Stimulated activated CD8-positive, alpha-beta memory T cell treated with anti-CD3 and anti-CD28 coated beads, Interleukin-15, amount 100 ng/mL, for 1 hour (primary cell): Measurements from ENCODE around the gene SAPCD1.

Experiments used
- DNase-seq: peaks from one replicate; pipeline ENCODE4 v3.0.0-alpha.2; 2020; ENCODE audit warnings: low read depth

Gene SAPCD1

DNA sequence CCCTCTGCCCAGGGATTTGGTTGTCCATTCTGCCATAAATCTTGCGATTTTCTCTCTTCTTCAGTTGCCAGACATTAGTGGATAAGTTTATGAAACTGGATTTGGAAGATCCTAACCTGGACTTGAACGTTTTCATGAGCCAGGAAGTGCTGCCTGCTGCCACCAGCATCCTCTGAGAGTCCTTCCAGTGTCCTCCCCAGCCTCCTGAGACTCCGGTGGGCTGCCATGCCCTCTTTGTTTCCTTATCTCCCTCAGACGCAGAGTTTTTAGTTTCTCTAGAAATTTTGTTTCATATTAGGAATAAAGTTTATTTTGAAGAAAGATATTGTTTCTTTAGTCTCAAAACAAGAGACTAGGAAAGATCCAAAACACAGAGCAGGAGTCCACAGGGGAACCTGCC is at the start of gene SAPCD1:
TSS of gene SAPCD1 (plus strand) at position 301 of the 400 bp plus-strand sequence. CDS start 399 bp downstream, outside the sequence.
- no peak for DNase-seq

DNA sequence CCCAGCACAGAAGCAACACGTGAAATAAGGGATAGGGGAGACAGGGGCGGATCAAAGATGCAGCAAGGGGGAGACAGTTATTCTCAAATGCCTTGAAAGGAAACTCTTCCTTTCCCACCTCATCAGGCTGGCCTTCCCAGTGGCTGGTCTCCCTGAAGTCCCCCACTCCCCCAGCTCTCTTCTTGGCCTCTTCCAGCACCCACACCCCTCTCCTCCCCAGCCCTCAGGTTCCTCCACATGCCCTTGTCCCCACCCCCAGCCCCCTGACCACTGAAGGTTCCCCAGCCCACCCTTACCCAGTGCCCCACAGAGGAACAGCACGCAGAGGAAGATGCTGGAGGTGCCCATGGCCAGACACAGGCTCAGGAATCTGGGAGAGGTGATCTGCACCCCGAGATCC is 49.0 kb upstream of the SAPCD1 start:
- no peak for DNase-seq

DNA sequence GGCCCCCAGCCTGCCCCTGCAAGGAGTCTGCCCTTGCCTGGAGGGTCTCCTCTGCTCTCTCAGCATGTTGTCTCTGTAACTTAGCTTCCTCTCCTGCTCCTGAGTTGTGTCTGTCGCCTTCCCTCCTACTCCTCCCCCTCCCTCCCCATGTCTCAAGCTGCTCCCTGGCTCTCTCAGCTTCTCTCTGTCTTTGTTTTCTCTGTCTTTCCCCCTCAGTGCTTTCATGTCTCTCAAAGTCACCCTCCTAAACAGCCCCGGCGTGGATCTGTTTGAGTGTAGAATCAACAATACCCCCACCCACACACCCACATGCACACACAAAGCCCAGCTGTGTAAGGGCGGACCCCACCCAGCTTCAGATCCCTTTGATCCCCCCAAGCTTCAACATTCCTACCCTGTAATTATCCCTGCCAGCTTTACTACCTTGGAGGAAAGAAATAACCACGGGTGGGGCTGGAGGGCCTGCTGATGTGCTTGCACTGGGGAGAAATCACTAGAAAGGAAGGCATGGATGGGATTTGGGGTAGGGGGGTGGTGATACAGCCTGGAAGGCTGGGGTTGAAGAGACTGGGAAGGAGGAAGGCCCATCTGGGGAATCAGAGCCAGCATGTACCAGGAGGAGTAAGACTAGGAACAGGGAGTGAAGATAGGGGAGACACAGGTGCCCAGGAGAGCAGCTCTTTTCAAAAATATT is 48.3 kb upstream of the SAPCD1 start:
- DNase-seq: no peak

DNA sequence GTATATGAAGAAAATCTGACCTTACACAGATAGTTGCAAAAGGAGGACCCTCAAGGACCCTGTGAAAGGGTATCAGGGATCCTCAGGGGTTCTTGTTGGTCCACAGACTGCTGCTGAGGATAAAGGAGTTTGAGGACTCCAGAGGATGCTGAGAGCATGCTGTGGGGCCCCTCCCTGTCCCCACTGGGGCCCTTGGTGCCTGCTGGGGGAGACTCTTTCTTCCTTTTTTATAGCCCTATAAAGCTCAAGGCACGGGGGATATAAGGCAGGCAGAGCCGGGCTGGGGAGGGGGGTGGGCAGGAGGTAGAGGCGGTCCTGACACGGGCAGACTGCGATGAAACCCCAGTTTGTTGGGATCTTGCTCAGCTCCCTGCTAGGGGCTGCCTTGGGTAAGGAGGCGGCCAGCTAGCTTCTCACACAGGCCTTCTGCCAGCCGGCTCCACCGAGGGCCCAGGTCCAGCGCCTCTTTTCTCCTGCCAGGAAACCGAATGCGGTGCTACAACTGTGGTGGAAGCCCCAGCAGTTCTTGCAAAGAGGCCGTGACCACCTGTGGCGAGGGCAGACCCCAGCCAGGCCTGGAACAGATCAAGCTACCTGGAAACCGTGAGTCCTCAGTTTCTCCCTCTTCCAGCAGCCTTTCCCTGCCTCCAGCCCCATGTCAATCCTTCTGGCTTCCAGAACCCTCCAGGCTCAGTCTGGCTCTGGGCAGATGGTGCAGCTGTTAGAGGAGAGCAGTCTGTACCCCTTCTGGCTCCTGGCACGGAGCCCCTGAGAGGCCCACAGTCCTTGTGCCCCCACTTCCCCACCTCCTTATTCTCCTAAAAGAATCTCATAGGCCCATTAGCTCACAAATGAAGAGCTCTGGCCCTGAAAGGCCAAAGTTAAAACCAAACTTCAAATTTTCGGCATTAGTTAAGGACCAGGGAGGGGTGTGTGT is 47.2 kb upstream of the SAPCD1 start, which contains the start of gene LY6G6D:
TSS of gene LY6G6D (plus strand) at position 327 of the 937 bp plus-strand sequence. CDS start at position 335, 8 bp downstream.
- DNase-seq: no peak

DNA sequence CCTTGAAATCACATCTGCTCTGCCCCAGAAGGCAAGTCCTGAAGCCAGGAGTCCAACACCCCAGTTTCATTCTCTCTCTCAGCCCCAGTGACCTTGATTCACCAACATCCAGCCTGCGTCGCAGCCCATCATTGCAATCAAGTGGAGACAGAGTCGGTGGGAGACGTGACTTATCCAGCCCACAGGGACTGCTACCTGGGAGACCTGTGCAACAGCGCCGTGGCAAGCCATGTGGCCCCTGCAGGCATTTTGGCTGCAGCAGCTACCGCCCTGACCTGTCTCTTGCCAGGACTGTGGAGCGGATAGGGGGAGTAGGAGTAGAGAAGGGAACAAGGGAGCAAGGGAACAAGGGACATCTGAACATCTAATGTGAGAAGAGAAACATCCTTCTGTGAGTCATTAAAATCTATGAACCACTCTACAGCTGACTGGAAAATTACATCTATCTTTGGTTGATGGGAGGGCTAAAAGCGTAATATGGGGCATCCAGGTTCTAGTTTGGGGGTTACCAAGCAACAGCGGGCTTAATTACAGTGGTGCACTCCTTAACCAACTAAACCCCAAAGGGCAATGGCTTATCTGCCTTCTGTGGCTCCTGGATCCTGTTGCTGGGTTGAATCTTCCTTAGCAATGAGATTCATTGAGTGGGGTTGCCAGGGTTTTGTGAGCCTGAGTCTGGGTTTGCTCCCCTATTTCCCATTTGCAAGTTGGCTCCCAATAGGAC is 44.8 kb upstream of the SAPCD1 start:
- DNase-seq: no peak

DNA sequence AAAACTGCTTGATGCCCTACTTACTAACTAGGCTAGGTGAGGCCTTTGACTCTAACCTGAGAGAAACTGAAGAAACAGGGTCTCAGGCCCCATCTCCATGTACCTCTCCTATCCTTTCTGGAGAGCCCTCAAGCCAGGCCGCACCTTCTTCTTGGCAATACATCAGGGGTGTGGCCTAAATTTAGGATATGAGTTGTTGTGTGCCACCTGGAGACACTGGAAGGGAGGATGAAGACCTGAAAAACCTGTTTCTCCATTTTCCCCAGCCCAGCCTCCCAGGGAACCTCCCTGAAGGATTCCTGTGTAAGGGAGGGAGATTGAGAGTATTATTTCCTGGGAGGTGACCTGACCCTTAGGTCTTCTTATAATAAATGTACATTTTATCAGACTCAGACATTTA is 44.2 kb upstream of the SAPCD1 start:
- DNase-seq: no peak

DNA sequence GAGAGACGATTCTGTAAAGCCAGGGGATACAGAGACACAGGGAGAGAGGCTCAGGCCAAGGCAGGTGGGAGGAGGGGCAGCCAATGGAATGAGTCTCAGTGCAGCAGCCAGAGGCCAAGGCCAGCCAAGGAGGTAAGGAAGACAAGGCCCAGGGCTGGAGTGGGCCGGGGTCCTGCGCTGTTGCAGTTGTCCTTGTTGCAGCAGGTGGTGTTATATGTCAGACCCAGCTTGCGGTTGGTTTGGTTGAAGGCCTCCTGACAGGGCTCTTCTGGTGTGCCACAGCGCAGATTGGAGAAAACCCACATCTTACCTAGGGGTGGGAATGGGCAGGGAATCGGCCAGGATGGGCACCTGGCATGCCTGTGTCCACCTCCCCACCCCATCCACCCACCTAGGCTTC is 43.5 kb upstream of the SAPCD1 start:
- no peak for DNase-seq

DNA sequence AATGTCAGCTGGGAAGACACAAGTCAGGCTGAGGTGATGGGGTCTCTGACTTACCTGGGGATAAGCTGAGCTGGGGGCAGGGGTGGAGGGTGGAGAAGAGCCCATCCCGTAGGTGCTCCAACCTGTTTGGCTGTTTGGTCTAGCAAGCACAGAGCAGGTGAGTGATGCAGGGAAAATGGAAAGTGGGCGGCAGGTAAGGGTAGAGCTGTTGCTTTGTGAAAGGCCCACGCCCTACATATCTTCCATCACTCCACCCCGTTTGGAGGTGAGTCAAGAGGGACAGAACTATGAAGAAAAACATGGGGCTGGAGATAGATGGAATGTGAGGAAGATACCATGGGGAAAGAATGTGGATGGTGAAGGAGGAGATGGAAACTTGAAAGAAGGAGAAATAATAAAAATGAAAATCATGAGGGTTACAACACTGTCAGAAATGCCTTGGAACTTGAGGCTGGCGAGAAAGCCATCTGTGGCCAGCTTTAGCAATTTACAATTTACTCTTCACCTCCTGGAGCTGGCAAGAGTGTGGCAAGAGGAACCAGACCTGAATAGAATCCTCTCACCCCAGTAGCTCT is 42.2 kb upstream of the SAPCD1 start:
- no peak for DNase-seq

DNA sequence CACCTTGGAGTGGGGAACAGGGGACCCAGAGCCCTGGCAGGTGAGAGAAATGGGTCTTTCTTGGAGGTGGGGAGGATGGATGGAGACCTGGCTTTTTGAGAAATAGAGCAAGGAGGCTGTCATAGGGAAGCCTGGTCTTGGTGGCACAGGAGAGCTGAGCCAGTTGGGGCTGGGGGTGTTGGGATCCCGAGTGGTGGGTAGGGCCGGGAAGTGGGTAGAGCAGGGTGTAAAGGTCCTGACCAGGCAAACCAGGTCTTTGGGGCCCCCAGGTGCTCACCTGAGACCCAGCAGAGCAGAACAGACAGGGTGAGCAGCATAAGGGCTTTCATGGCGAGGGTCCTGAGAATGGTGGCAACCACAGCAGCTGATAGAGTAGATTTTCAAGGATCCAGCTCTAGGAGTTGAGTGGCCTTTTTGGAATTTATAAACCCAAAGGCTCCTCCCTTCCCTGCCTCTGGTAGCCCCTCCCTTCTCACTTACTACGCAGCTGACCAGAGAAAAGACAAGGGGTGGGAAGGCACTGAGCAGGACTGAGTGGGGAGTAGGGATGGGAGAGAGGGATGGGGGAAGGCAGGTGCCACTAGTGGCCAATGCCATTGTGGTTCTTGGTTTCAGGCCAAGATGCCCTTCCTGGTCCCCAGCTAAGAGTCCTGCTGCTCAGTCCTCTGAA is 41.0 kb upstream of the SAPCD1 start, which contains the start of gene LY6G6C:
TSS of gene LY6G6C (minus strand) at position 396 of the 670 bp plus-strand sequence. CDS start at position 329, 67 bp downstream.
- no peak for DNase-seq

DNA sequence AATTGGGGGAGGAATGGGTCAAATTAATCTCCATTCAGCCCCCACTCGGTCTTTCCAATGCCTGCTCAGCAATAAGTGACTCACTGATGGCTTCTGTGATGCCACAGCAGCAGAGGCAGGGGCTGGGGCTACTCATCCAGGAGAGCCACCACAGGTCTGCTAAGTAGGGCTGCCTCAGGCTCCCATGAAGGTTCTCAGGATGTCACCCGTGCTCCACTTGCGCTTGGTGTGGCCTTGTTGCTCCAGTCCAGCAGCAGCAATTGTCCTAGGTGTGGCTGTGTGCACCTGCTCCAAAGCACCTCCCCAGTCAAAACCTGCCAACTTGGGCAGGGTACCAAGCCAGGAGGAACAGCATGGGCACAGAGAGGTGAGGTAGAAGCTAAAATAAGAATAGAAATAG is 40.3 kb upstream of the SAPCD1 start:
- DNase-seq: no peak

DNA sequence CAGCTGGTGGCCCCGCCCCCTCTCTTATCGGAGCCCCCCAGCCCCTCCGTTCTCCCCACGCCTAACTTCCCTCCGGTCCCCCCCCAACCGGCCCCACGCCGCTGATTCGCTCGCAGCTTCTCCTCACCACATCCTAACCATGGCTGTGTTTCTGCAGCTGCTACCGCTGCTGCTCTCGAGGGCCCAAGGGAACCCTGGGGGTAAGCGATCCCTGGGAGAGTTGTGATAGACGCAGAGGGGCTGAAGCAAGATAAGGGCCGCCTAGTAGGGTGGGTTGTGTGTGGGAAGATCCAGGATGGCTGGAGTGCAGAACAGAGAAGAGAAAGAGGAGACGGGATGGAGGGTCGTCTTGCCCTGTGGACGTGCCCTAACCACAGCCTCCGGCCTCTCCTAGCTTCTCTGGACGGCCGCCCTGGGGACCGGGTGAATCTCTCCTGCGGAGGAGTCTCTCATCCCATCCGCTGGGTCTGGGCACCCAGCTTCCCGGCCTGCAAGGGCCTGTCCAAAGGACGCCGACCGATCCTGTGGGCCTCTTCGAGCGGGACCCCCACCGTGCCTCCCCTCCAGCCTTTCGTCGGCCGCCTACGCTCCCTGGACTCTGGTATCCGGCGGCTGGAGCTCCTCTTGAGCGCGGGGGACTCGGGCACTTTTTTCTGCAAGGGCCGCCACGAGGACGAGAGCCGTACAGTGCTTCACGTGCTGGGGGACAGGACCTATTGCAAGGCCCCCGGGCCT is 39.0 kb upstream of the SAPCD1 start, which contains the start of gene MPIG6B:
TSS of gene MPIG6B (plus strand) at position 129 of the 735 bp plus-strand sequence. CDS start at position 140, 11 bp downstream.
- no peak for DNase-seq

DNA sequence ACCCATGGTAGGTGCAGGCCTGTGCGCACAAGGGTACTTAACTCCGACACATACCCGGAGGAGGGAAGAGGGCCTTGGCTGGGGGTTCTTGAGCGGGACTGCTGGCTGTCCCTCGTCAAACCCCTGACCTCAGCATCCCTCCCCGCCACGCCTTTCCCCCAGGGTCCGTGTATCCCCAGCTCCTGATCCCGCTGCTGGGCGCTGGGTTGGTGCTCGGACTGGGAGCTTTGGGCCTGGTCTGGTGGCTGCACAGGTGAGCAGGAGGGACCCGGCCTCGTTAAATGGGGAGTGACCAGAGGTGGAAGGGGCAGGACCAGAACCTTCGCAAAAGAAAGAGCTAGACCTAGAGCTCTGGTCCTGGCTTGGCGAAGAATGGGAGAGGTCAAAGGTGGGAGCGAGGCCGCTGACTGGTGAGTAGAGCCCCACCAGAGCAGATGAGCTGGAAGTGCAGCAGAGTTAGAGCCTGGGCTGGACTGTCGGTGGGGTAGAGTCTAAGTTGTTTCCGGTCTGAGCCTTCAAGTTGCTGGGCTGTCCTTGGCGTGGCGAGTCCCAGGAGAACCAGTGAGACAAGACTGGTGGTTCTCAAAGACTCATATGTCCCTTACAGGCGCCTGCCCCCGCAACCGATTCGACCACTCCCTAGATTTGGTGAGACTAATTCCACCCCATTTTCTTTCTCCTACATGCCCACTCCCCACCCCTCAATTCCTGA is 38.3 kb upstream of the SAPCD1 start:
- no peak for DNase-seq

DNA sequence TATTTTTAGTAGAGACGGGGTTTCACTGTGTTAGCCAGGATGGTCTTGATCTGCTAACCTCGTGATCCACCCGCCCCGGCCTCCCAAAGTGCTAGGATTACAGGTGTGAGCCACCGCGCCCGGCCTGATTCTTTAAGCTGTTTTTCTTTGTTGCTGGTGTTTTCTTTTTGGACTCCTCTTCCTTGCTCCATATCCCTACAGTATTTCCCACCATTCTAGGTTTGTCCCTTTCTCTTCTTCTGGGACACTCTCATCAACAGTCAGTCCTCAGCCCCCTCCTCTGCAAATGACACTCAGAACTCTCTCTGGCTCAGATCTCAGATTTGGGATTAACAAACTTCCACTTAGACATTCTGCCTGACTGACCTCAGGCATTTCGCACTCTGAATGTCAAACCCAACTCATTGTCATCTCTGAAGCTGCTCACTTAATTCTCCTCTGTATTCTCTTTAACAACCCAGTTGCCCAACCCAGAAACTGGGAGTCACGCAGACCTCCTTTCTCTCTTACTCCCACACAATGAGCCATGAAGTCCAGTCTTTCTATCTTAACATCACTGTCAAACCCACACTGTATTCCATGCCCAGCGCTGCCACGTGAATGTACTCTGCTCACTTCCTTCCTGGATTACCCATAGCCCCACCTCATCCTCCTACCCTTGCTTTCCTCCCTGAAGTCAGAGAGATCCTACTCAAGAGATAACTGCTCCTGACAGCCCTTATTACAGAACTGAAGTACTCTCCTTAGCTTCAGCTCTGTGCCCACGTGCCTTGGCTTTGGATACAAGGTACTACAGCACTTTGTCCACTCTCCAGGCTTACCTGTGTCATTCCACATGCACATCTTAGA is 36.7 kb upstream of the SAPCD1 start:
- no peak for DNase-seq

DNA sequence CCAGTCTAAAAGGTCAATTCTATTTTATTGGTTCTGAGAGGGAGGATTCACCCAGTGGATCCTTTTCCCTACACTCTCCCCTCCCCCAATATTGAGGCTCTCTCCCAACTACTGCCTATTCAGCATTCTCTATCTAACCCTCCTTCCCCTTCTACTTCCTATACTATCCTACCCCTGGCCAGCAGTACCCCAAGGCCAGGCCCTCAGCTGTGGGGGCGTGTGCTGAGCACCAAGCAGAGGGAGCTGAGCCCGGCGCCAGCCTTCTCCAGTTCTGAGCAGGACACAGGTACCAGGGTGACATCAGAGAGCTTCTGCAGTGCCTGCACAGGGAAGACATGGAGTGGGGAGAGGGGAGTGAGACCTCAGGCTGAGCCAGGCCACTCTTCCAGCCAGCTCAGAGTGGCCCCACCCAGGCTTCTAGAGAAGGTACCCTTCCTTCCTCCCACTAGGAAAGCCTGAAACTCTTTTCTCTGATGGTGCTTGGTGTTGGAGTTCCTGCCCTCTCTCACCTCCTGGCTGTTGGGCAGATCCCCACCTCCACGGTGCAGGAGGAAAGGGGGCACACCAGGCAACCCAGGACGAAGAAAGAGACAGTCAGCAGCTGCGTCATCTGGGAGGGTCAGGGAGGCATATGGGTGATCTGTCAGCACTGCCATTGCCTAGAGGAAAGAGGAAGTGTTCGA is 35.3 kb upstream of the SAPCD1 start:
- DNase-seq: no peak

DNA sequence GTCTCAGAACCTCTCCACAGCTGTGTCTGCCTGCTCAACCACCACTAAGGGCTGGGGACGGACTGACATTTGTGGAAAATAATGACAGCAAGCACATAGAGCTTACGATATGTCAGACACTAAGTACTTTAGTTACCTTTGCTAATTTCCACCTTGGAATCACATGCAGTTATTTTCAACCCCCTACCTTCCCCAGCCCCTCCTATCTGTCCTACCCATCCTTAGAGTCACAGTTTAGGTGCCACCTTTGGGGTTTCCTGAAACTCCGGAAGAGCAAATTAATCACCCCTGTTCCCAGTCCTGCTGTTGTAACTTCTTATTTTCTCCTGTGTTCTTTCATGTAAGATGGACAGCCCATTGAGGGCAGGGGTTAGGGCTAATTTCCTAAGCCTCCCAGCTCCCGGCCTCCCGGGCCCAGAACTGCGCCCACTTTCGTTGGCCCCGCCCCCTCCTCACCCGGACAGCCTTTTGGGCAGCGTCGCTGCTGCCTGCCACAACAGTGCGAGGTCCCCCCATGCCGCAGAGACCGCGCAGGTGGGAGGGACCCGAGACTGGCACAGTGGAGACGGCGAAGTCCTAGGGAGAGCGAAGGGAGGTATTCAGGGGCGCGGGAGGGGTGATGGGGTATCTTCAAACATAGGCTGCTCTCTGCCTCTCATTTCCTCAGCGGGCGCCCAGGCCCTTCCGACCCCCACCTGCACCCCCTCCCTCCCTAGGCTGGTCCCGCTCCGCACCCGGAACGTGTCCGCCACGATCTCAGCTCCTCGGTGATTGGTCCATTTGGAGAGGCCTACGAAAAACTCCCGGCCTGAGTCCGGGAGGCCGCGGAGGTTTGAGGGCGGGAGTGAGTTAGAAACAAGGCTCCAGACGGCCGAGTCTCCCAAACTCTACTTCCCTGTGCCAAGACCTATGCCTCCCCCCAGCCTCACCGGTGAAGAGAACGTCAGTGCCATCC is 34.5 kb upstream of the SAPCD1 start:
- no peak for DNase-seq

DNA sequence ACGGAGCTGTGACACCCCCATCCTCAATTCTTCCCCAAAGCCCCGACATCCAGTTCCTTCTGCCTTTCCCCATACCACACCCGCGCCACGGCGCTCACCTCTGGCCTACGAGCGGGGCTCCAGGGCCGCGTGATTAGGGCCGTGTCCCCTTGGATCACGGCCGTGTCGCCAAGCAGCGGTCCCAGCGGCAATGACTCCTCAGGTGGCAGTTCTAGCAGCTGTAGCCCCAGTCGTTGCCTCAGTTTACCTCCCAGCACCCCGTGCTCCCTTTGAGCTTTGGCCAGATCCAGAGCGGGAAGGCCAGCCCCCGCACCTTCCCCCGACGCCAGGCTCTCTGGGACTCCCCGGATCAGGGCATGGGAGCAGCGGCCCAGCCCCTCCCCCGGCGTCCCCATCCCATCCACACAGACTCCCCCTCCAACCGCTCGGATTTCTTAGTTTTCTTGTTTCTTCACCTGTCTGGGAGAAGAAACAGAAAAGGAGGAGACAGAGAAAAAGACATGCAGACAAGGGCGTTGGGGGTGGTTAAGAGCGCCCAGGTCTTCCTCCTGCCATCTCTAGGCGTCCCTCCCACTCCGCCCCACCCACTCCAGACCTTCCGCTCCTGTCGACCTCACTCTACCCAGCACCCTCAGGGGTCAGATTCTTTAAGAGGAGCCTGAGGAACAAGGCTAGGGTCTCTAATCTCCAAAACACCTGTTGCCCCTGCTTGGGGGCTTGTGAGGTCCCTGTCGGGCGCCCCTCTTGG is 33.5 kb upstream of the SAPCD1 start, which contains the start of gene DDAH2:
TSS of gene DDAH2 (minus strand) at position 533 of the 748 bp plus-strand sequence. CDS start at position 395, 138 bp downstream.
- DNase-seq: no peak
